Measurements from ENCODE around the gene HIVEP3.
"Not testable (repeated sequence)": the region's sequence is repeated elsewhere in the genome, so short reads cannot be mapped to it uniquely, and the experiment has no call there.

The HIVEP3 gene

GRCh38 chr1:41921271-41921670 is 2.5 kb upstream of the HIVEP3 start:
- not testable (repeated sequence) for H3K9me3 ChIP-seq (ENCODE audit: control insufficient read depth, insufficient read depth, low read length); H3K27ac ChIP-seq (ENCODE audit: low read depth, low read length)

DNA sequence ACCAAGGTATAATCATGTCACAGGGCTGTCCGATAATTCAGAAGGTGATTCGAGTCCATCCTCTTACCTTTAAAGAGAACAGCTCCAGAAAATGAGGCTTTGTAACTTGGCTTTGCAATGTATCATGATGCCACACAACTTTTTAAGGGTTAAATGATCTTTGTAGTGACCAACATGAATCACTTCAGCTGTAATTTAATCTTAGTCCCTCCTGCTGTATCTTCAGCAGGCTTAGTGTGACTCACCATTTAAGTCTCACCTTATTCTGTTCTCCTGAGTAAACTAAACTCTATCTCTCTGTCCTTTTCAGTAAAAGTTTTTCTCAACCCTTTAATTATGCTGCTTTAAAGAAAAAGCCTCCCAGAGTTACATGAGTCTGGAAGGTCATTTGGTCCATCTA is 1.9 kb upstream of the HIVEP3 start:
- H3K9ac ChIP-seq (ENCODE audit: low read depth, low read length) = no peak overlapping the region
- H3K27me3 ChIP-seq (ENCODE audit: control insufficient read depth, insufficient read depth, low read length) = peaks cover 50% of the 10 kb centered on the region
- no peaks in the 10 kb centered on the region for H3K36me3 ChIP-seq (ENCODE audit: control insufficient read depth, insufficient read depth, low read length)
- H3K4me1 ChIP-seq (ENCODE audit: control insufficient read depth, insufficient read depth, low read length) = peaks cover 26% of the 10 kb centered on the region
- no peak overlapping the region for H3K27ac ChIP-seq (ENCODE audit: low read depth, low read length)
- H3K9me3 ChIP-seq (ENCODE audit: control insufficient read depth, insufficient read depth, low read length) = no peaks in the 10 kb centered on the region
- no peak overlapping the region for H3K4me3 ChIP-seq (ENCODE audit: low read depth, low read length)

More at GRCh38 chr1:41921271-41921670, 2.5 kb upstream of the HIVEP3 start:
- Histone ChIP-seq H3K27me3 (ENCODE audit: control insufficient read depth, insufficient read depth, low read length) (peaks cover 43% of the 10 kb centered on the region), H3K4me1 (ENCODE audit: control insufficient read depth, insufficient read depth, low read length) (peaks cover 26% of the 10 kb centered on the region)
- not testable (repeated sequence) for H3K9ac ChIP-seq (ENCODE audit: low read depth, low read length); H3K4me3 ChIP-seq (ENCODE audit: low read depth, low read length); H3K36me3 ChIP-seq (ENCODE audit: control insufficient read depth, insufficient read depth, low read length)

- peak overlapping the region; percentile 50 for H3K4me3 ChIP-seq (ENCODE audit: low read depth, low read length)
- no peak overlapping the region for H3K9ac ChIP-seq (ENCODE audit: low read depth, low read length)
- peaks cover 50% of the 10 kb centered on the region for H3K27me3 ChIP-seq (ENCODE audit: control insufficient read depth, insufficient read depth, low read length)
- H3K27ac ChIP-seq (ENCODE audit: low read depth, low read length) = peak overlapping the region; percentile 23
- no peaks in the 10 kb centered on the region for H3K36me3 ChIP-seq (ENCODE audit: control insufficient read depth, insufficient read depth, low read length)
- no peaks in the 10 kb centered on the region for H3K9me3 ChIP-seq (ENCODE audit: control insufficient read depth, insufficient read depth, low read length)
- H3K4me1 ChIP-seq (ENCODE audit: control insufficient read depth, insufficient read depth, low read length) = peaks cover 26% of the 10 kb centered on the region
Observed at GRCh38 chr1:41919764-41920397, 1.2 kb upstream of the HIVEP3 start.

DNA sequence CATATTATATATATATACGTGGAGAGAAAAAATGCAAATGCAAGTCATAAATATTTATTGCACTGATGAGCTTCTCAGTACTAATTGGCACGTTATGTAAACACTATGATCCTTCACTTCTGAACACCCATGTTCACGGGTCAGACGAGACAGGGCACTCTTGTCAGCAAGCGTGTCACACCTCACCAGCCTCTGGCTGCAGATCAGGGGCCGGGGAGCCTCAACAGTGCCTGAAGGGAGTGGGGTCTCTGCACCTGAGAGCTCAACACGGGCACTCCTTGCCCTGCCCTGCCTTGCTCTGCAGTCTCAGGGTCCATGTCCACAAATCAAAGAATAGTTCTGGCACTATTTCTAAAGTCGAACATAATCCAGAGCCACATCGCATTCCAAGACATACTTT is 409 bp upstream of the HIVEP3 start:
- Histone ChIP-seq H3K27ac (ENCODE audit: low read depth, low read length) (no peak overlapping the region), H3K4me3 (ENCODE audit: low read depth, low read length) (peak overlapping the region; percentile 50), H3K9ac (ENCODE audit: low read depth, low read length) (no peak overlapping the region), H3K9me3 (ENCODE audit: control insufficient read depth, insufficient read depth, low read length) (no peaks in the 10 kb centered on the region), H3K4me1 (ENCODE audit: control insufficient read depth, insufficient read depth, low read length) (peaks cover 26% of the 10 kb centered on the region), H3K36me3 (ENCODE audit: control insufficient read depth, insufficient read depth, low read length) (no peaks in the 10 kb centered on the region), H3K27me3 (ENCODE audit: control insufficient read depth, insufficient read depth, low read length) (peaks cover 50% of the 10 kb centered on the region)

DNA sequence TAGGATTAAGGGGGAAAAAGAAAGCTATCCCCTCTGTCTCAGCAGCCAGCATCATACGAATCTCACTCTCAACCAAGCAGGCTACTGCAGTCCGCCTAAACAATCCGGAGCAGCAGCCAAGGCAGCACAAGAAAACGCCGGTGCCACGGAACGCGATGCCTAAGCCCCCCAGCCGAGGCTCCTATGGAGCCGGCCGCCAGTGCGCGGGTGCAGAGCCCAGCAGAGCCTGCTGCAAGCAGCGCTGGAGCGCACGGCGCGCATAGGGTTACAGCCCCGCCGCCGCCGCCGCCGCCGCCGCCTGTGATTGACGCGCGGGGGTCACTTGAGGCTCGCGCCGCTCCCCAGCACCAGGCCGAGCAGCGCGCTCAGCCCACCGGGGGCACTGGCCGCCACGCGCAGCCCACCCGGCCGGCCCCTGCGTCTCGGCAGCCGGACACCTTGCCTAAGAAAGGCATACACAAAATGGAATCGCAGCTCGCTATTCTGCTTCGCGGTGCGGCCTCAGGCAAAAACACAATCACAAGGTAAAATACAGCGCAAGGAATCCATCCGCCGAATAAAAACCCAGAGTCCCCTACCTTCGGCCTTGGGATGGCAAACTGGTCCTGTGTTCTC is 780 bp downstream of the HIVEP3 start:
- H3K4me1 ChIP-seq (ENCODE audit: control insufficient read depth, insufficient read depth, low read length) = peaks cover 26% of the 10 kb centered on the region
- H3K27ac ChIP-seq (ENCODE audit: low read depth, low read length) = no peak overlapping the region
- H3K36me3 ChIP-seq (ENCODE audit: control insufficient read depth, insufficient read depth, low read length) = no peaks in the 10 kb centered on the region
- H3K9me3 ChIP-seq (ENCODE audit: control insufficient read depth, insufficient read depth, low read length) = no peaks in the 10 kb centered on the region
- H3K9ac ChIP-seq (ENCODE audit: low read depth, low read length) = no peak overlapping the region
- peaks cover 50% of the 10 kb centered on the region for H3K27me3 ChIP-seq (ENCODE audit: control insufficient read depth, insufficient read depth, low read length)
- peak overlapping the region; percentile 63 for H3K4me3 ChIP-seq (ENCODE audit: low read depth, low read length)

- H3K4me1 ChIP-seq (ENCODE audit: control insufficient read depth, insufficient read depth, low read length) = peaks cover 26% of the 10 kb centered on the region
- H3K36me3 ChIP-seq (ENCODE audit: control insufficient read depth, insufficient read depth, low read length) = no peaks in the 10 kb centered on the region
- no peaks in the 10 kb centered on the region for H3K9me3 ChIP-seq (ENCODE audit: control insufficient read depth, insufficient read depth, low read length)
- no peak overlapping the region for H3K9ac ChIP-seq (ENCODE audit: low read depth, low read length)
- H3K27me3 ChIP-seq (ENCODE audit: control insufficient read depth, insufficient read depth, low read length) = peaks cover 50% of the 10 kb centered on the region
- H3K4me3 ChIP-seq (ENCODE audit: low read depth, low read length) = no peak overlapping the region; the same call in 1 of the 2 replicates
- no peak overlapping the region for H3K27ac ChIP-seq (ENCODE audit: low read depth, low read length)
Observed at GRCh38 chr1:41917076-41917475, 1.6 kb downstream of the HIVEP3 start.

DNA sequence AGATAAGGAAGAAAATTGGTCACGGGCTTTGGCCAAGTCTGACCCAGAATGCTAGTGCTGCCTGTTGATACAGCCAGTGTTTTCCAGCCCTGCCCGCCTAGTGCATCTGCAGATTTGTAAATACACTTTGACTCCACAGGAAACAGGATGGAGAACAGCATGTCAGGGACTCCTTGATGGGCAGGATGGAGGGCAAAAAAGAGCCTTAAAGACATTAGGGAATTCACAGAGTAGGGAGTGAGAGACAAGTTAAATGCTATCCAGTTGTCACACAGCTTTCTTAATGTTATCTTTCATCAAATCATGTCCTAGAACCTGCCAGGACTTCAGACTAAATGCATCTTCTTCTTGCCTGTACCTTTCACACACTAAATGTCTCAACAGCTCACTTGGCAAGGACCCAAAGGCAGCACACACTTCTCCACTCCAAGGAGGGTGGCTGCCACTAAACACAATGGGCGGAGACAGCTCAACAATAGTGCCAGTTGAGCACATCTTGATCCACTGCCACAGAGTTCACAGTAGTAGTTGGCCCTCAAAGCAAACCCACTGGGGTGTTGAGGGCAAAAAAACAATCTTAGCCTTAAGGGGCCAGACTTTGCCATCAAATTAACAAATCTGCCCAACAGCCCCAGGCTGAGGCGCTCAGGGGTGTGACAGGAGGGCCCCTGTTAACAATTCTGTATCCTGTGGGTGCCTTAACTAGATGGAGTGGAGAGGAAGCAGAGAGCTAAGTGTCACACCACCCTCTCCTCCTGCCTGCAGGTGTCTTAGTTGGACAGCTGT is 2.7 kb downstream of the HIVEP3 start:
- Histone ChIP-seq H3K4me1 (ENCODE audit: control insufficient read depth, insufficient read depth, low read length) (peaks cover 26% of the 10 kb centered on the region), H3K27ac (ENCODE audit: low read depth, low read length) (no peak overlapping the region), H3K9ac (ENCODE audit: low read depth, low read length) (no peak overlapping the region), H3K4me3 (ENCODE audit: low read depth, low read length) (no peak overlapping the region), H3K36me3 (ENCODE audit: control insufficient read depth, insufficient read depth, low read length) (no peaks in the 10 kb centered on the region), H3K9me3 (ENCODE audit: control insufficient read depth, insufficient read depth, low read length) (no peaks in the 10 kb centered on the region), H3K27me3 (ENCODE audit: control insufficient read depth, insufficient read depth, low read length) (peaks cover 50% of the 10 kb centered on the region)

GRCh38 chr1:41914516-41914915 is 4.2 kb downstream of the HIVEP3 start:
- peaks cover 24% of the 10 kb centered on the region for H3K4me1 ChIP-seq (ENCODE audit: control insufficient read depth, insufficient read depth, low read length)
- H3K27ac ChIP-seq (ENCODE audit: low read depth, low read length) = no peak overlapping the region
- H3K27me3 ChIP-seq (ENCODE audit: control insufficient read depth, insufficient read depth, low read length) = peaks cover 39% of the 10 kb centered on the region

GRCh38 chr1:41913014-41913413 is 5.7 kb downstream of the HIVEP3 start:
- Histone ChIP-seq H3K27me3 (ENCODE audit: control insufficient read depth, insufficient read depth, low read length) (peaks cover 24% of the 10 kb centered on the region), H3K9ac (ENCODE audit: low read depth, low read length) (no peak overlapping the region), H3K4me3 (ENCODE audit: low read depth, low read length) (no peak overlapping the region), H3K4me1 (ENCODE audit: control insufficient read depth, insufficient read depth, low read length) (peaks cover 10% of the 10 kb centered on the region), H3K27ac (ENCODE audit: low read depth, low read length) (no peak overlapping the region), H3K36me3 (ENCODE audit: control insufficient read depth, insufficient read depth, low read length) (no peaks in the 10 kb centered on the region), H3K9me3 (ENCODE audit: control insufficient read depth, insufficient read depth, low read length) (no peaks in the 10 kb centered on the region)

More at GRCh38 chr1:41914516-41914915, 4.2 kb downstream of the HIVEP3 start:
- Histone ChIP-seq H3K9me3 (ENCODE audit: control insufficient read depth, insufficient read depth, low read length) (no peaks in the 10 kb centered on the region), H3K36me3 (ENCODE audit: control insufficient read depth, insufficient read depth, low read length) (no peaks in the 10 kb centered on the region), H3K4me3 (ENCODE audit: low read depth, low read length) (no peak overlapping the region), H3K9ac (ENCODE audit: low read depth, low read length) (no peak overlapping the region)

DNA sequence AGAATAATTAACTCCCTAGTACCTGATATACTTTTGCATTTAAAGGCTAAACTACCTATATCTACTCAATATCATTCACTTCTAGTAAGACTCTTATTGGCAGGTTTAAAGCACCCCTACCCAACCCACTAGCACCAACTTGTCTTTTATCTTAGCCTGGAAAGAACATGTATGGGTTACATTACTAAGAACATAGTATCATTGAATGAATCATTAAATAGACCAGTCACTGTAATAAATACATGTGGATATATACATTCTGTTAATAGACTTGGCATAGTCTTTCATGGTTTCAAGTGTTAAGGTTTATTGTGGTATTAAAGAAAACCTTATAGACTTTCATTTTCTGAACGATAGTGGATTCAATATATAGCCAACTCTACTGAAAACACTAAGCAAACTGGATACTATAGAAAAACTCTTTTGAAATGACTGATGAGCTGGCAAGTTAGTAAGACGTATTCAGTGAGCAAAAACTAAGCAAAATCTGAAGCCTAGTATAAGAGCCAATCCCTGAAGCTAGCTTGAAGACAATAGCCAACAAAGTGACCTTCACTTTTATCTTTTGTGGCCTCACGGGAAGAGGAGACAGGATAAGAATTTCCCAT is 10.3 kb downstream of the HIVEP3 start:
- no peak overlapping the region for H3K4me3 ChIP-seq (ENCODE audit: low read depth, low read length)
- H3K27me3 ChIP-seq (ENCODE audit: control insufficient read depth, insufficient read depth, low read length) = no peaks in the 10 kb centered on the region
- H3K4me1 ChIP-seq (ENCODE audit: control insufficient read depth, insufficient read depth, low read length) = no peaks in the 10 kb centered on the region; the same call in 1 of the 2 replicates
- H3K9me3 ChIP-seq (ENCODE audit: control insufficient read depth, insufficient read depth, low read length) = no peaks in the 10 kb centered on the region
- no peak overlapping the region for H3K27ac ChIP-seq (ENCODE audit: low read depth, low read length)
- no peak overlapping the region for H3K9ac ChIP-seq (ENCODE audit: low read depth, low read length)
- H3K36me3 ChIP-seq (ENCODE audit: control insufficient read depth, insufficient read depth, low read length) = no peaks in the 10 kb centered on the region
